HG02852 (cell line): Measurements from ENCODE around the gene ATP2A1.

Source experiments
- ATAC-seq: cut with Tn5 transposase; IDR thresholded peaks from one replicate; pipeline ENCODE4 v1.9.1; 2021; ENCODE audit warnings: mild to moderate bottlenecking, moderate library complexity; ENCODE audit not compliant: unreplicated experiment

Gene ATP2A1

GRCh38 chr16:28878083-28878926, at the start of gene ATP2A1:
ATP2A1 (plus strand) TSS chr16:28878488; CDS start chr16:28878672, 184 bp downstream.
- no peak for ATAC-seq

- no peak for ATAC-seq
Observed at GRCh38 chr16:28829747-28830146, 48.5 kb upstream of the ATP2A1 start.

GRCh38 chr16:28830531-28830930, 47.8 kb upstream of the ATP2A1 start:
- ATAC-seq = no peak

- no peak for ATAC-seq
Observed at GRCh38 chr16:28834349-28834748, 43.9 kb upstream of the ATP2A1 start.

GRCh38 chr16:28834873-28835863, 43.1 kb upstream of the ATP2A1 start:
- no peak for ATAC-seq

GRCh38 chr16:28835864-28836760, 42.2 kb upstream of the ATP2A1 start:
- ATAC-seq = no peak

- no peak for ATAC-seq
Observed at GRCh38 chr16:28836761-28837064, 41.6 kb upstream of the ATP2A1 start.

- no peak for ATAC-seq
Observed at GRCh38 chr16:28837672-28838557, 40.4 kb upstream of the ATP2A1 start.

- no peak for ATAC-seq
Observed at GRCh38 chr16:28838558-28838918, 39.8 kb upstream of the ATP2A1 start.

GRCh38 chr16:28839004-28839639, 39.2 kb upstream of the ATP2A1 start:
- no peak for ATAC-seq

- no peak for ATAC-seq
Observed at GRCh38 chr16:28839899-28840298, 38.4 kb upstream of the ATP2A1 start.

GRCh38 chr16:28842696-28843095, 35.6 kb upstream of the ATP2A1 start:
- ATAC-seq = no peak

- ATAC-seq = no peak
Observed at GRCh38 chr16:28843766-28844165, 34.5 kb upstream of the ATP2A1 start.

- ATAC-seq = no peak
Observed at GRCh38 chr16:28844226-28844885, 33.9 kb upstream of the ATP2A1 start.

- ATAC-seq = no peak
Observed at GRCh38 chr16:28845293-28845692, 33.0 kb upstream of the ATP2A1 start.

- peak; percentile 2 for ATAC-seq
Observed at GRCh38 chr16:28845761-28846079, 32.6 kb upstream of the ATP2A1 start.

- ATAC-seq = peak; percentile 91
Observed at GRCh38 chr16:28846080-28846932, 32.0 kb upstream of the ATP2A1 start, which contains the start of gene TUFM. TUFM (minus strand) TSS chr16:28846348; CDS start chr16:28846269, 79 bp downstream.

- peak; percentile 10 for ATAC-seq
Observed at GRCh38 chr16:28846933-28847273, 31.4 kb upstream of the ATP2A1 start.
